AML-193 (cell line): ENCODE data around the gene RELL2.
"Not testable (repeated sequence)": the region's sequence is repeated elsewhere in the genome, so short reads cannot be mapped to it uniquely, and the experiment has no call there.

Experiments
- DNase-seq, 2 experiments: peaks; one replicate each; lab custom pipeline; 2025; lab: John Stamatoyannopoulos, UW

Gene RELL2, protein sequence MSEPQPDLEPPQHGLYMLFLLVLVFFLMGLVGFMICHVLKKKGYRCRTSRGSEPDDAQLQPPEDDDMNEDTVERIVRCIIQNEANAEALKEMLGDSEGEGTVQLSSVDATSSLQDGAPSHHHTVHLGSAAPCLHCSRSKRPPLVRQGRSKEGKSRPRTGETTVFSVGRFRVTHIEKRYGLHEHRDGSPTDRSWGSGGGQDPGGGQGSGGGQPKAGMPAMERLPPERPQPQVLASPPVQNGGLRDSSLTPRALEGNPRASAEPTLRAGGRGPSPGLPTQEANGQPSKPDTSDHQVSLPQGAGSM

GRCh38 chr5:141636413-141637122, at the start of gene RELL2, which contains the start of gene HDAC3:
Gene RELL2 (plus strand): TSS chr5:141636997. CDS start chr5:141638226, 1,229 bp downstream.
Gene HDAC3 (minus strand): TSS chr5:141636849. CDS start chr5:141636790, 59 bp downstream.
- DNase-seq, result peak; percentile 60 to 71

DNA sequence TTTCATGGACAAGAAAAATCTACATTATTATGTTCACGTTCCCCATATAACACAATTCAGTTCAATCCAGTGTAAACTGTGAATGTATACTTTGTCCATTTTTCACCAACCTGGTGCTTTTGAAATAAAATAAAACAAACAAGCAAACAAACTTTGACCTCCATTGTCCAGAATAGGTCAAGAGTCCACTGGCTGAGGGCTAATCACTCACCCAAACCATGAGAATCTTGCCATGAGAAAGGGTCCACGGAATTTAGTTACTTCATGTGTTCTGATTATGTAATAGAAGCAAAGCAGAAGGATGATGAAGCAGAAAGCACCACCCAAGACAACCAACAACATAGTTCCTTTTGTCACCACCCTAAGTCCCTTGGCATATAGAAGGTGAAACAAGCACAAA, 46.7 kb upstream of the RELL2 start:
- no peak for DNase-seq

- no peak for DNase-seq
Measured at GRCh38 chr5:141596867-141597266, 39.9 kb upstream of the RELL2 start.

DNA sequence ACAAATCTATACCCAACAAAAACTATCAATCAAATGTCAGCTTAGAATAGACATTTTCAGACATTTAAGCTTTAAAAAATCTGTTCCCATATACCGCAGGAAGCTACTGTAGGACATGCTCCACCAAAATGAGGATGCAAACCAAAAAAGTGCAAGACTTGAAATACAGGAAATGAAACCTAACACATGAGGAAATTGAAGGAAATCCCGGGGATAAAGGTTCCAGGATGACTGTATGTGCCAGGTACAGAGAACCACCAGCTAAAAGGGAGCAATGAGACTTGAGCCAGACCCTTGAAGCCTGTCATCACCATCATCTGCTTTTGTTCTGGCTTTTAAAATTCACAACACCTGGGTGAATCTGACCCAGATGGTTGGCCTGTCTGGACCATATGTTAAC, 39.4 kb upstream of the RELL2 start:
- DNase-seq, result no peak

GRCh38 chr5:141597814-141598213, 39.0 kb upstream of the RELL2 start:
- no peak for DNase-seq

- no peak for DNase-seq
Measured at GRCh38 chr5:141598391-141599345, 38.1 kb upstream of the RELL2 start.

DNA sequence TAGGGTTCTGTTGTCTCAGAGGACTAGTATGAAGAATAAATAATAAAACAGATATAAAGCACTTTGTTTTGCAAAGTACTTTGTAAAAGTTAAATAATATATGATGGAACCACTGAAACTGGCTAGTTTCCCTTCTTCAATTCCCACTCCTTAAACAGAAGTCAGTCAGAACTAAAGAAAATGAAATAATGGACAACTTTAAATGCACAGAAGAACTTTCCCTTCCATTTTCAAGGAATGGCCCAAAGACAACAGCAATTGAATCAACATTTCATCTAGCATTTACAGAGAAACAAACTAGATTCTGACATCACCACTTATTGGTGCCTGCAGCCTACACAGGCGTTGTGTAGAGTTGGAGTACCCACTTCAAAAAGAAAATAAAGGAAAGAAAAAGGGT, 34.2 kb upstream of the RELL2 start:
- DNase-seq, result no peak

DNA sequence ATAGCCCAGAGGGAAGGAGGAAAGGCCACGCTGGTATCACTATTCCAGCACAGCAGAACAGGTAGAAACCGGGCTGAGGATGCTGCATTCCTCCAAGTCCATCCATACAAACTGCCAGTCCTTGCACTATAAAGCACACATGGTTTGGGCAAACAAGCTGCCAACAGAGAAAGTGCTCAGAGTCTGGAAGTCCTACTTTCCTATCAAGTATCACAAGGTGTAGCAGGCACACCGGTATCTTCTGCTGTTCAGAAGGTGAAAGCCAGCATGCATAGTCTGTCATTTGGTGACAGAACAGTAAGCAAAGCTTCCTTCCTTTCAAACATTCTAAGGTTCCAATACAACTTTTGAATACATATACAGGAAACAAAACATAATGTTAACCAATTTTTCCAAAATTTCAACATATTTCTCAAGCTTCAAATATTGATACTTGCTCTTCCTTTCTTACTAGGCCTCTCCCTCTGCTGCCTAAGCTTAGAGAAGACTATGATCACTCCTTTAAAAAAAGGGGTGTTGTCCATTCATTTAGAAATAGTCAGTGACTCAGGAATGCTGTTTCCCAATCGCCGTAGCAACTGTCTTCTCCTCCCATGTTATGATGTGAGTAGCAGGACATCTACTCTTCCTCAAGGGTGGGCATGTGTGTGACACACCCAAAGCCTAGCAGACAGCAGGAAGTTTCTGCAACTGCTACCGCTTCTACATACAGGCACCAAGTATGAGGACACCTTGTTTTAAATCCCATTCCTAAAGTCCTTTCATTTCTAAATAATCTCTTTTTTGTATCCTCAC, 32.7 kb upstream of the RELL2 start:
- peak; percentile 96 to 97 for DNase-seq

DNA sequence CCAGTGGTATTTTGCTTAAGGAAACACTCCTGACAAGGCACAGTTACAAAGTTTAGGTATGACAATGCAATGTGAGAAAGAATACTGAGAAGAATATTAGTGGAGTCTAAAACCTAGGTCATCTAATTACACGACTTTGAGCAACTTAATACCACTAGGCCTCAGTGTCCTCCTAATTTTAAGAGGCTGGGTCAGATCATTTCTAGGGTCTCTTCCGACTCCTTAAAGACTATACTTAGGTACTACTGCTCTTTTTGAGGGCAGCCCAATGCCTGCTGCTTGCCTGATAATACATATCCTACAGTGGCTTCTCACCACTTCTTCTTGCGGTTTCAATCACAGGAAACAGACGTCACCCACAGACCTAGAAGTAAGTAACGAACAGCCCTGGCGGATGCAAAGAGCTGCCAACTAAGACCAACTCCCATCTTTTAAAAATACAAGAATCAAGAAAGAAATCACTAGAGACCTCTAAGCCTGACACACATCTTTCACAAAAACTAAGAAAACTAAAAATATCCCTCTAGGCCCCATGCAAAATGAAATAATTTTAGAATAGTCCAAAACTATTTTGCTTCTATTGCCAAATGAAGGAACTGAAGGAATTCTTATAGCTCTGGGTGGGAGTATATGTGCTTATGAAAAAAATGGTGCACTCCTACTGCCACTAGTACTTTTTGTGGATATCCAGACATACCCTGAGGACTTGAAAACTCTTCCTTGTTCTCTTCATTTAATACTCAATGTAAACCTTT, 31.1 kb upstream of the RELL2 start:
- peak; percentile 94 to 97 for DNase-seq

DNA sequence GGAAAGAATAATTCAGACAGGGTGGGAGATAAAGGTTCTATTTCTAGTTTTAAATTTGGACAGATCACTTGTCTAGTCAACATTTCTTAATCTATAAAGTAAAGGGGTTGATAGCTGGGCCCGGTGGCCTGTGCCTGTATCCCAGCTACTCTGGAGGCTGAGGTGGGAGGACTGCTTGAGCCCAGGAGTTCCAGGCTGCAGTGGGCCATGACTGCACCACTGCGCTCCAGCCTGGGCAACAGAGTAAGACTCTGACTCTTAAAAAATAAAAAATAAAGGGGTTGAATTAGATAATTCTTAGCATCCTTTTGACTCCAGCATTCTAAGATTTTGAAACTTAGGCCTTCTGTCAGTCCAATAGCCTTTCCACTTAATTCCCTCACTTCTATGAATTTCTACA, 28.8 kb upstream of the RELL2 start:
- no peak for DNase-seq

- DNase-seq, result no peak
Measured at GRCh38 chr5:141608557-141608956, 28.2 kb upstream of the RELL2 start.

- DNase-seq, result no peak
Measured at GRCh38 chr5:141609044-141609443, 27.8 kb upstream of the RELL2 start.

DNA sequence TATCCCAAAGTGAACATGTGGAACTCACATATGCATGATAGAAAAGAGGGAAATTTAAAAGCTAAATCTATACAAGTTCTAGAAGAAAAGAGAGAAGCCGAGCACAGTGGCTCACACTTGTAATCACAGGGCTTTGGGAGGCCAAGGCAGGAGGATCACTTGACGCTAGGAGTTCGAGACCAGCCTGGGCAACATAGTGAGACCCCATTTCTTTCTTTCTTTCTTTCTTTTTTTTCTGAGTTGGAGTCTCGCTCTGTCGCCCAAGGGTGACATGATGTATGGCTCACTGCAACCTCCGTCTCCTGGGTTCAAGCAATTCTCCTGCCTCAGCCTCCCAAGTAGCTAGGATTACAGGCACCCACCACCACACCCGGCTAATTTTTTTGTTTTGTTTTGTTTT, 26.9 kb upstream of the RELL2 start:
- not testable (repeated sequence) for DNase-seq

- no peak for DNase-seq
Measured at GRCh38 chr5:141611289-141611688, 25.5 kb upstream of the RELL2 start.

DNA sequence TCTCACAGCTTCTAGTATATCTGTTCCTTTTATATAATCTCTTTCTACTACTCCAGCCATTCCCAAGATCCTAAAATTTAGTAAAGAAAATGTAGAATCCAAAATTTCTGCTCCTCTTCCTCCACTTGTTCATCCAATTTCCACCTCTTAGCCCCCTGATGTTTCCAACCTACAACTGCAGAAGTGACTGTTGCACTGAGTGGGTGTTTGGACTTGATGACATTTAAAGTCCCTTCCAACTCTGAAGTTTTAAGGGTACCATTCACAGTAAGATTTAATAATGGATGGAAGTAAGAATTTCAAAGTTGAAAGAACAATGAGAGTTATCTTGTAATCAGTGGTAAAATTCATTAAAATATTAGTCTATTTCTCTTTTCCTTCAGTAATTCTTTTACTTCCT, 23.5 kb upstream of the RELL2 start:
- DNase-seq, result no peak

- no peak for DNase-seq
Measured at GRCh38 chr5:141615991-141616720, 20.6 kb upstream of the RELL2 start.

DNA sequence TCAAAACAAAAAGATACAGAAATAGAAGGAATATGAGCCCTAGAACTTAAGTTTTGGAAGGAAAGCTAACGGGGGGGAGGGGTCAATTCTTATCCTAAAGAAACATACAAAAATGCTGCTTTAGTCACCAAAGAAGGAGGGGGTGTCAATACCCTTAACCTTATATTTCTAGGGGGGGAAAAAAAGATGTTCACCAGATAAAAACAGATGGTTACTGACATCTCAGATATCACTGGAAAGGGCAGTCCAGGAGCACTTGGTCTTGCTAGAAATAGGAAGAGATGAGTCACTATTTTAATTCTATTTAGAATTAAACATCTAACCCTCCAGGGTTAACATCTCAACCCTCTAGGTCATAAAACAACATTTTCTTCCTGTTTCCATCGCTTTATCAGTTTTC, 19.7 kb upstream of the RELL2 start:
- no peak for DNase-seq

GRCh38 chr5:141617682-141618029, 19.1 kb upstream of the RELL2 start:
- DNase-seq, result no peak

GRCh38 chr5:141618030-141618803, 18.6 kb upstream of the RELL2 start:
- peak in 1 of 2 experiments; percentile 57 for DNase-seq
